Uterus (tissue), 4 donors: ENCODE measurements around the gene EMD. TPM values are rescaled to one million over a fixed set of nuclear protein-coding genes. Genes with fewer than 3 reads are reported as not detected.

Source experiments
- DNase-seq, 2 donors: peaks; one replicate each; pipeline ENCODE4 v3.0.0-alpha.2; 2019 to 2020
- H3K27ac ChIP-seq, 2 donors: fragments of 200-600 bp; sonication (generic); 1 replicate in 1 of 2; 2 replicates in 1 of 2; pipeline ENCODE4 v1.5.1; 2016 to 2018
- H3K27me3 ChIP-seq, 2 donors: fragments of 200-600 bp; sonication (generic); one replicate each; pipeline ENCODE4 v1.5.1; 2018 to 2019; ENCODE audit warnings: control low read depth in 1 of 2
- H3K36me3 ChIP-seq, 2 donors: fragments of 200-600 bp; sonication (generic); one replicate each; pipeline ENCODE4 v1.5.1; 2019; ENCODE audit warnings: control low read depth in 1 of 2
- H3K4me1 ChIP-seq, 2 donors: fragments of 200-600 bp; sonication (generic); one replicate each; pipeline ENCODE4 v1.5.1; 2018 to 2019; ENCODE audit warnings: control low read depth in 1 of 2
- H3K4me3 ChIP-seq, 2 donors: fragments of 200-600 bp; sonication (generic); 1 replicate in 1 of 2; 2 replicates in 1 of 2; pipeline ENCODE4 v1.5.1; 2018 to 2019; ENCODE audit warnings: mild to moderate bottlenecking in 1 of 2
- H3K9me3 ChIP-seq, 2 donors: fragments of 200-600 bp; sonication (generic); one replicate each; pipeline ENCODE4 v1.5.1; 2019; ENCODE audit warnings: control low read depth in 1 of 2
- CTCF ChIP-seq, 4 experiments: fragments of 200-600 bp in 2 of 4; fragments of 450-650 bp in 2 of 4; sonication (generic) in 2 of 4; IDR thresholded peaks; one replicate each; pipeline ENCODE4 v1.5.1; 2016 to 2019; ENCODE audit warnings: antibody characterized with exemption in 4 of 4, mild to moderate bottlenecking in 2 of 4, moderate library complexity in 1 of 4
- POLR2A ChIP-seq, 2 donors: fragments of 450-650 bp; IDR thresholded peaks; one replicate each; pipeline ENCODE4 v1.6.1; 2016; ENCODE audit warnings: antibody characterized with exemption in 2 of 2, mild to moderate bottlenecking in 1 of 2, moderate library complexity in 1 of 2
- intact Hi-C: fragments of 100-400 bp; cut with DNase I; formaldehyde crosslinking; loops from one replicate; pipeline ENCODE4 v1.15.1; 2023; ENCODE audit warnings: low total_unique reads
- total RNA-seq, 4 donors: library from RNA; depleted of rRNA in 3 of 4; stranded (reverse); fragments of >200 nt in 3 of 4; gene quantifications; one replicate each; pipeline versions ENCODE4 v1.1.0 to v1.2.4, GENCODE V29; 2014 to 2023
- donor health status: DM: yes; HTN: yes; CAD: no.

The EMD gene
- total RNA-seq, 4 donors from 2014 or later, result 13.6 to 118 (median 44.4) TPM

- Histone ChIP-seq H3K4me1 (no peaks in the 10 kb centered on the region), H3K27ac (no peak overlapping the region), H3K9me3 (no peaks in the 10 kb centered on the region), H3K36me3 (no peaks in the 10 kb centered on the region), H3K27me3 (no peaks in the 10 kb centered on the region), H3K4me3 (no peak overlapping the region)
- no peak for DNase-seq
- TF ChIP-seq CTCF (IDR thresholded peaks at IDR 0.05), result no peak
- no peak for TF ChIP-seq POLR2A (IDR thresholded peaks at IDR 0.05)
- intact Hi-C loops, result no loop called here
These were observed 25.6 kb downstream of the EMD start for GRCh38 chrX:154404625-154405192.

- Histone ChIP-seq H3K36me3 (no peaks in the 10 kb centered on the region), H3K4me1 (no peaks in the 10 kb centered on the region), H3K27ac (peak overlapping the region; percentile 50 to 65), H3K27me3 (no peaks in the 10 kb centered on the region), H3K4me3 (no peak overlapping the region), H3K9me3 (no peaks in the 10 kb centered on the region)
- no peak for DNase-seq
- TF ChIP-seq CTCF (IDR thresholded peaks at IDR 0.05) (no peak), POLR2A (IDR thresholded peaks at IDR 0.05) (no peak)
- intact Hi-C loops, result no loop called here
These were observed 29.6 kb downstream of the EMD start for GRCh38 chrX:154408659-154409221.

- Histone ChIP-seq H3K4me3 (no peak within 1 kb of the TSS), H3K9me3 (no peaks in the 10 kb centered on the region), H3K4me1 (no peaks in the 10 kb centered on the region), H3K27me3 (no peaks in the 10 kb centered on the region), H3K36me3 (no peaks in the 10 kb centered on the region), H3K27ac (peak within 1 kb of the TSS; percentile 50 to 65)
- DNase-seq, result peak; percentile 79 to 85
- TF ChIP-seq CTCF (IDR thresholded peaks at IDR 0.05) (no peak), POLR2A (IDR thresholded peaks at IDR 0.05) (peak in 1 of 2 donors; percentile 32)
- intact Hi-C loops, result no loop called here
These were observed 30.3 kb downstream of the EMD start, which contains the start of gene DNASE1L1 for GRCh38 chrX:154409222-154409871. Gene DNASE1L1 (minus strand): TSS chrX:154409254. CDS start chrX:154405568, 3,686 bp downstream.

GRCh38 chrX:154411981-154412340, 32.9 kb downstream of the EMD start:
- peak; percentile 66 to 73 for DNase-seq
- intact Hi-C loops, result no loop called here
- no peaks in the 10 kb centered on the region for H3K36me3 ChIP-seq
- H3K4me3 ChIP-seq, result peak overlapping the region; percentile 31 to 76
- H3K4me1 ChIP-seq, result no peaks in the 10 kb centered on the region
- H3K27ac ChIP-seq, result peak overlapping the region; percentile 85 to 93
- TF ChIP-seq CTCF (IDR thresholded peaks at IDR 0.05) (no peak), POLR2A (IDR thresholded peaks at IDR 0.05) (peak; percentile 7 to 59)
- no peaks in the 10 kb centered on the region for H3K27me3 ChIP-seq
- no peaks in the 10 kb centered on the region for H3K9me3 ChIP-seq

- Histone ChIP-seq H3K4me3 (peak overlapping the region in 1 of 2 donors; percentile 76), H3K36me3 (no peaks in the 10 kb centered on the region)
These were observed 33.4 kb downstream of the EMD start for GRCh38 chrX:154412468-154412867.

More at GRCh38 chrX:154412468-154412867, 33.4 kb downstream of the EMD start:
- Histone ChIP-seq H3K4me1 (no peaks in the 10 kb centered on the region), H3K27me3 (no peaks in the 10 kb centered on the region), H3K27ac (peak overlapping the region; percentile 85 to 93), H3K9me3 (no peaks in the 10 kb centered on the region)
- intact Hi-C loops, result no loop called here
- peak in 1 of 2 donors; percentile 51 for DNase-seq
- TF ChIP-seq CTCF (IDR thresholded peaks at IDR 0.05) (no peak), POLR2A (IDR thresholded peaks at IDR 0.05) (no peak)
